ENCODE data around the gene RASGRP4. TPM values are rescaled to one million over a fixed set of nuclear protein-coding genes. Genes with fewer than 3 reads are reported as not detected.

RASGRP4 gene
- total RNA-seq, 1 donor from 2014 or later: not detected

DNA sequence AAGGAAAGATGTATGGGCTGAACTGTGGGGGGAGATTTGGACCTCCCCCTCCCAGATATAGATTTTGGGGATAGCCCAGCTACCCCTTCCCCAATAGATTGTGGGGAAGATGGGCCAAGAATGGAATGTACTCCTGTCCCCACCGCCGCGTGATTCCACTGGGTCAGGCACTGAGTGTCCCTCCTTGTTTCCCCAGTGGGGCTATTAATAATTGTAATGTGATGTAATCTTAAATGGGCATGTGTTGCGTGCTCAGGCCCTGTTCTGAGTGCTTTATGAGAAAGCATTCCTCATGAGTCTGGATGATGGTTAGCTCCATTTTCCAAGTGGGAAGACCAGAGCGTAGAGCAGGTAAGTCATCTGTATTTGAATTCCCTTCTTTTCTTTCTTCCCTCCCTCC is 50.3 kb downstream of the RASGRP4 start:
- no peaks in the 10 kb centered on the region for H3K27me3 ChIP-seq (ENCODE audit: insufficient read depth, low read length)
- peak overlapping the region; percentile 96 for H3K4me2 ChIP-seq (ENCODE audit: low read length)
- Mint-ChIP-seq H3K4me3 (ENCODE audit: unreplicated experiment) (peak overlapping the region; percentile 100), H3K36me3 (ENCODE audit: low read depth, unreplicated experiment) (peaks cover 4% of the 10 kb centered on the region), H3K9me3 (ENCODE audit: unreplicated experiment) (peaks cover 2% of the 10 kb centered on the region), H3K4me1 (ENCODE audit: low read depth, unreplicated experiment) (peaks cover 8% of the 10 kb centered on the region), H3K27me3 (ENCODE audit: low read depth, unreplicated experiment) (peaks cover 11% of the 10 kb centered on the region), H3K27ac (ENCODE audit: unreplicated experiment) (peak overlapping the region; percentile 99)
- no peaks in the 10 kb centered on the region for H3K9me3 ChIP-seq (ENCODE audit: insufficient read depth, low read depth, low read length)
- TF ChIP-seq, protein P1, sequence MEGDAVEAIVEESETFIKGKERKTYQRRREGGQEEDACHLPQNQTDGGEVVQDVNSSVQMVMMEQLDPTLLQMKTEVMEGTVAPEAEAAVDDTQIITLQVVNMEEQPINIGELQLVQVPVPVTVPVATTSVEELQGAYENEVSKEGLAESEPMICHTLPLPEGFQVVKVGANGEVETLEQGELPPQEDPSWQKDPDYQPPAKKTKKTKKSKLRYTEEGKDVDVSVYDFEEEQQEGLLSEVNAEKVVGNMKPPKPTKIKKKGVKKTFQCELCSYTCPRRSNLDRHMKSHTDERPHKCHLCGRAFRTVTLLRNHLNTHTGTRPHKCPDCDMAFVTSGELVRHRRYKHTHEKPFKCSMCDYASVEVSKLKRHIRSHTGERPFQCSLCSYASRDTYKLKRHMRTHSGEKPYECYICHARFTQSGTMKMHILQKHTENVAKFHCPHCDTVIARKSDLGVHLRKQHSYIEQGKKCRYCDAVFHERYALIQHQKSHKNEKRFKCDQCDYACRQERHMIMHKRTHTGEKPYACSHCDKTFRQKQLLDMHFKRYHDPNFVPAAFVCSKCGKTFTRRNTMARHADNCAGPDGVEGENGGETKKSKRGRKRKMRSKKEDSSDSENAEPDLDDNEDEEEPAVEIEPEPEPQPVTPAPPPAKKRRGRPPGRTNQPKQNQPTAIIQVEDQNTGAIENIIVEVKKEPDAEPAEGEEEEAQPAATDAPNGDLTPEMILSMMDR (IDR thresholded peaks at IDR 0.05; ENCODE audit: insufficient read depth, low read depth, low read length): no peak
- TF ChIP-seq EZH2 (IDR thresholded peaks at IDR 0.05; ENCODE audit: insufficient read depth, low read length): no peak
- FAIRE-seq (no peak), DNase-seq (ENCODE audit: low read depth) (no peak)
- peaks cover 50% of the 10 kb centered on the region for H4K20me1 ChIP-seq (ENCODE audit: insufficient read depth, low read length)
- no peak overlapping the region for H2AFZ ChIP-seq (ENCODE audit: low read depth, low read length)
- H3K36me3 ChIP-seq (ENCODE audit: insufficient read depth, low read length): peaks cover 7% of the 10 kb centered on the region
- peaks cover 45% of the 10 kb centered on the region for H3K79me2 ChIP-seq (ENCODE audit: insufficient read depth, low read length)
- peaks cover 13% of the 10 kb centered on the region for H3K4me1 ChIP-seq (ENCODE audit: insufficient read depth, low read length)
- peak overlapping the region; percentile 98 for H3K9ac ChIP-seq (ENCODE audit: low read length)
- H3K27ac ChIP-seq (ENCODE audit: low read depth, low read length): peak overlapping the region; percentile 92
- H3K4me3 ChIP-seq (ENCODE audit: insufficient read depth, low read depth, low read length): peak overlapping the region; percentile 82

DNA sequence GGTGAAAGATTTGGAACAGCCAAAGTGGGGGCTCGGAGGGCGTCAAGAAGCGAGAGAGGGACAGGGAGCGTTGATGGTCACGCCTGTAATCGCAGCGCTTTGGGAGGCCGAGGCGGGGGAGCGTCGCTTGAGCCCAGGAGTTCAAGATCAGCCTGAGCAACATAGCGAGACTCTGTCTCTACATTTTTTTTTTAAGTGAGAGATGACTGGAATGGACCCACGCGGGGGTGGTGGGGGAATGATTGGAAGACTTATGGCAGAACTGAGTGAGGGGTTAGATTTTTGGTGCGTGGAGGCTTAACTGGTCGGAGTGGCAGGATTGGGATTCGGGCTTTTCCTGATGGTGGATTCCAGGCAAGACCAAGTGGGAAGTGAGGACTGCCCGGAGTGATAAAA is 50.9 kb downstream of the RASGRP4 start:
- H3K36me3 ChIP-seq (ENCODE audit: insufficient read depth, low read length): peaks cover 7% of the 10 kb centered on the region
- H4K20me1 ChIP-seq (ENCODE audit: insufficient read depth, low read length): peaks cover 43% of the 10 kb centered on the region
- TF ChIP-seq, protein P1 (IDR thresholded peaks at IDR 0.05; ENCODE audit: insufficient read depth, low read depth, low read length): no peak
- no peak for TF ChIP-seq EZH2 (IDR thresholded peaks at IDR 0.05; ENCODE audit: insufficient read depth, low read length)
- Mint-ChIP-seq H3K4me1 (ENCODE audit: low read depth, unreplicated experiment) (peaks cover 8% of the 10 kb centered on the region), H3K27ac (ENCODE audit: unreplicated experiment) (peak overlapping the region; percentile 99), H3K27me3 (ENCODE audit: low read depth, unreplicated experiment) (peaks cover 17% of the 10 kb centered on the region), H3K9me3 (ENCODE audit: unreplicated experiment) (peaks cover 2% of the 10 kb centered on the region), H3K4me3 (ENCODE audit: unreplicated experiment) (peak overlapping the region; percentile 100), H3K36me3 (ENCODE audit: low read depth, unreplicated experiment) (peaks cover 4% of the 10 kb centered on the region)
- H3K79me2 ChIP-seq (ENCODE audit: insufficient read depth, low read length): peaks cover 45% of the 10 kb centered on the region
- peak overlapping the region; percentile 92 for H2AFZ ChIP-seq (ENCODE audit: low read depth, low read length)
- peak overlapping the region; percentile 96 for H3K4me2 ChIP-seq (ENCODE audit: low read length)
- no peak for DNase-seq (ENCODE audit: low read depth)
- H3K9me3 ChIP-seq (ENCODE audit: insufficient read depth, low read depth, low read length): no peaks in the 10 kb centered on the region
- peak overlapping the region; percentile 98 for H3K9ac ChIP-seq (ENCODE audit: low read length)
- FAIRE-seq: no peak
- H3K4me3 ChIP-seq (ENCODE audit: insufficient read depth, low read depth, low read length): peak overlapping the region; percentile 82
- no peaks in the 10 kb centered on the region for H3K27me3 ChIP-seq (ENCODE audit: insufficient read depth, low read length)
- peak overlapping the region; percentile 92 for H3K27ac ChIP-seq (ENCODE audit: low read depth, low read length)
- peaks cover 13% of the 10 kb centered on the region for H3K4me1 ChIP-seq (ENCODE audit: insufficient read depth, low read length)

DNA sequence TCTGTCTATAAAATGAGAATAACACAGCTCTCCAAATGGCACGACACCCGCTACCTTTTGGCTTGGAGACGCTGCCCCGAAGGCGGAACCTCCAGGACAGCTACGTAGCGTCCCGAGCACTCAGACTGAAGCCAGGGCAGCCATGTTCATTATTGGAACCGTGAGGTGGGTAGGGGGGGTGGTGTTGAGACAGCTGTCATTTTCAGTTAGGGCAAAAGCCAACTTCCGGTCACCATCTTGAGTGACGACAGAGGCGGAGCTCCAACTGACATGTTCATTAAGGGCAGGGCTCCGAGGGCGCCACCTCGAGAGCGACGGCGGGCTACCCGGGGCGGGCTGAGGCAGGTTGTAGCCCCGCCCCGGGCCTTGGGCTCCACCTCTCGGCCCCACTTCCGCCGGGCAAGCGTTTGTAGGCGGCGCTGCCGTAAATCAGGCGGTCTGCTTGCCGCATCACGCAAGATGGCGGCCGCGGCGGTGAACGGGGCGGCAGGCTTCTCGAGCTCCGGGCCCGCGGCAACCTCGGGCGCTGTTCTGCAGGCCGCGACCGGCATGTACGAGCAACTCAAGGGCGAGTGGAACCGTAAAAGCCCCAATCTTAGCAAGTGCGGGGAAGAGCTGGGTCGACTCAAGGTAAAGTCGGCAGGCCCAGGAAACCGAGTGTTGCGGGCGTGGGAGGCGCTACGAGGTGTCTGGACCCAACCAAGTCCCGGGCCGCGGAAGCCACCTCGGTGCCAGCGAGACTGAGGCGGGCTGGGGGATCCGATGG is 51.5 kb downstream of the RASGRP4 start, which contains the start of gene PSMD8:
PSMD8 (plus strand) TSS at position 240 of the 766 bp plus-strand sequence; CDS start at position 271, 31 bp downstream.
- peak within 1 kb of the TSS; percentile 92 for H2AFZ ChIP-seq (ENCODE audit: low read depth, low read length)
- H3K4me1 ChIP-seq (ENCODE audit: insufficient read depth, low read length): peaks cover 13% of the 10 kb centered on the region
- H3K36me3 Mint-ChIP-seq (ENCODE audit: low read depth, unreplicated experiment): peaks cover 4% of the 10 kb centered on the region
- DNase-seq (ENCODE audit: low read depth): peak; percentile 94
- peak within 1 kb of the TSS; percentile 92 for H3K27ac ChIP-seq (ENCODE audit: low read depth, low read length)
- peak within 1 kb of the TSS; percentile 100 for H3K4me3 Mint-ChIP-seq (ENCODE audit: unreplicated experiment)
- H3K4me2 ChIP-seq (ENCODE audit: low read length): peak within 1 kb of the TSS; percentile 96
- TF ChIP-seq, protein P1 (IDR thresholded peaks at IDR 0.05; ENCODE audit: insufficient read depth, low read depth, low read length): no peak
- no peak for TF ChIP-seq EZH2 (IDR thresholded peaks at IDR 0.05; ENCODE audit: insufficient read depth, low read length)
- peaks cover 18% of the 10 kb centered on the region for H3K27me3 Mint-ChIP-seq (ENCODE audit: low read depth, unreplicated experiment)
- H3K27ac Mint-ChIP-seq (ENCODE audit: unreplicated experiment): peak within 1 kb of the TSS; percentile 99
- H3K36me3 ChIP-seq (ENCODE audit: insufficient read depth, low read length): peaks cover 7% of the 10 kb centered on the region
- peaks cover 2% of the 10 kb centered on the region for H3K27me3 ChIP-seq (ENCODE audit: insufficient read depth, low read length)
- peaks cover 41% of the 10 kb centered on the region for H4K20me1 ChIP-seq (ENCODE audit: insufficient read depth, low read length)
- H3K4me3 ChIP-seq (ENCODE audit: insufficient read depth, low read depth, low read length): peak within 1 kb of the TSS; percentile 82
- H3K79me2 ChIP-seq (ENCODE audit: insufficient read depth, low read length): peaks cover 43% of the 10 kb centered on the region
- H3K9ac ChIP-seq (ENCODE audit: low read length): peak within 1 kb of the TSS; percentile 98
- H3K9me3 ChIP-seq (ENCODE audit: insufficient read depth, low read depth, low read length): no peaks in the 10 kb centered on the region
- peaks cover 2% of the 10 kb centered on the region for H3K9me3 Mint-ChIP-seq (ENCODE audit: unreplicated experiment)
- FAIRE-seq: no peak
- H3K4me1 Mint-ChIP-seq (ENCODE audit: low read depth, unreplicated experiment): peaks cover 8% of the 10 kb centered on the region
